Measurements from ENCODE around the gene LRFN4.

GRCh38 chr11:66866007-66866406 lies 9.1 kb downstream of the LRFN4 start:
- TF ChIP-seq CTCF (conservative IDR thresholded peaks at IDR 0.05; ENCODE audit: low read length) = no peak
- no peak for TF ChIP-seq EZH2phosphoT487 (IDR thresholded peaks at IDR 0.05; ENCODE audit: borderline replicate concordance, low read depth, low read length)

Measured in OCI-LY7 (cell line).